Nucleus accumbens (tissue), 56 donors: ENCODE data around the gene NELFA.

Source experiments
- DNase-seq, 56 donors: peaks; one replicate each; lab custom pipeline; 2025; lab: John Stamatoyannopoulos, UW

Gene NELFA

GRCh38 chr4:1984406-1985191 lies 24.2 kb downstream of the NELFA start:
- no peak for DNase-seq

DNA sequence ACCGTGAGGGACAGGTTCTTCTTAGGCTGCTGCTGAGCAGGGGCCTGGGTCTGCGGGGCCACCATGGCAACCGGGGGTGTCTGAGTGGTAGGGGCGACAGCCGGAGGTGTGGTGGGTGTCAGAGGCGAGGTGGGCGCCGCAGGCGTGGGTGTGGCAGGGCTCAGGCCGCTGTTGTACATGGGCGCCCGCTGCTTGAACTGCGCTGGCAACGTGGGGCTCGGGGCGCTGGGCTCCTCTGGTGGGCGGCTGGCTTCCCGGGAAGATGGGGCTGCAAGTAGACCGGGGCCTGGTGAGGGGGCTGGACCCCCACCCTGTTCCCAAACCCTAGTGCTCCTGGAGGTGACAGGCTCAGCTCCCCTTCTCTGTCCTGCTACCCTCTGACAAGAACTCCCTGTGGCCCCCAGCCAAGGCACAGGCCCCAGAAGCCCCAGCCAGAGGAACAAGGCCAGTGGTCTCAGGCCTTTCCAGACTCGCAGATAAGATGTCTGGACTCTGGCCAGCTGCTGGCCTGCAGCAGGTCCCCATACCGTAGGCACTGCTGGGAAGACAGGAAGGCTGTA lies 24.8 kb downstream of the NELFA start:
- no peak for DNase-seq

GRCh38 chr4:1983053-1983845 lies 25.5 kb downstream of the NELFA start:
- DNase-seq, result no peak

DNA sequence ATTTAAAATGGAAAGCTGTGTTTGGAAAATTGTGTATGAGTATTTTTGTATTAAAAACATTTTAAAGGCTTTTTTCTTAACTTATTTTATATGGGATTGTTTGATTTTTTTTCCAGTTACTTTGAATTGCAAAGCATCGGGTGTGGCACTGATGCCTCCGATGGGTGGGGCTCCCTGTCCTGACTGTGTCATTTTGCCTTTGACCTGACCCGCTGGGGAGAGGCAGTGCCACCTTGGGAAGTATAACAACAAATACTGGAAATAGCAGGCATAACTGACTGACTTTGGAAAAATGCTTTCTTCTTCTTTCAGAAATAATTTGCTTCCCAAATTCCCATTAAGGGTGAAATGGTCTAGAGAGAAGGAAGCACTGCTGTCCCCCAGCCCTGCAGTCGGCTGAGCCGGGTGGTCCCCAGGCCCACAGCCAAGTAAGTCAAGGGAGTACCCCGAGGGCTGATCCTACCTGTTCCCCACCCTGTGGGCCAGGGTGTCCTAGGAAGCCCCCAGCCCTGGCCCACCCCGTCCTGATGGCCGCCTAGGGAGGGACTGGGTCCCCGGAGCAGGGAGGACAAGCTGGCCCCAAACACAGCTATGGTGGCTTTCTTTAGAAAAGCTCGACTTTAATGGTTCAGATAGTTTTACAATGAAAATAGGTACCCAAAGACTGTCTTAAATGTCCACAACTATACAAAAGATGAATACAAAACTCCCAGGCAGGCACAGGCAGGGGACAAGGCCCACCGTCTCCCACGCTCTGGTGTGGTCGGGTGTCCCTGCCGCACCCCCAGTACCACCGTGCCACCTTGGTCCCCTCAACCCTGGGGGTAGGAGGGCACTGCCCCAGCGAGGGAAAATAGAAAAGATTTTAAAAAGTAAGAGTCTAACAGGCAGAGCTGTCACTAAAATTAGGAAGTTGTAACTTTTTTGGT lies 26.4 kb downstream of the NELFA start:
- no peak for DNase-seq

DNA sequence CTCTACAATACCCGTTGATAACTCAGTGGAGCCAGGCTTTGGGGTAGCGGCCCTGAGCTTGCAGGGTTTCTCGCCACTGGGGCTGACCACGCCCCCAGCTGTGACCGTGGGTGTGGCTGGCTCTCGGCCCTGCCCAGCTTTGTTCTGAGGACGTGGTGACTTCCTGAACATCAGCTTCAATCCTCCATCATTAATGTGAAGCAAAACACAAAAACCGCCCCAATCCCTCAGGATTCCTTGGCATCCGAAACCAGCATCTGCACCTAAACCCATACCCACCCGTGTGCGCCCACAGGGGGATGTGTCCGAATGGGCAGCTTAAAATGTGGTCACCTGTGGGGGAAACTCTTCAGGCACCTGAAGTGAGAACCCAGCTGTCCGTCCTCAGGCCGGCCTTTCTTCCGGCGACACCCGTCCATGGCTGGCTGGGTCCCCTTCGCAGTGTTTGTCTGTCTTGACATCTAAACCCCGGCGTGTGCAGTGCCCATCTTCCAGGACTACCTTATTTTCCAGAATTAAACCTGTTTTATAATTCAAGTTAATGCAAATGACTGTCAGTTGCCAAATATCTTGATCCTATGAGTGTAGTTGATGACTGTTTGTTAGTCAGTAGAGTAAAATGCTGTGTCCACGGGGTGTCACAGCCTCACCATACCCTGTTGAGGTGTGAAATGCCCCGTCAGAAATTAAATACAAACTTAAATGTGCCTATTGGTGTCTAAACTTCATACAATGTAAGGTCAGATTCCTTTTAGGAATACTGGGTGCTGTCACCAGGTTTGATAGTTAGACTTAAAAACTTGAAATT lies 27.3 kb downstream of the NELFA start:
- no peak for DNase-seq

DNA sequence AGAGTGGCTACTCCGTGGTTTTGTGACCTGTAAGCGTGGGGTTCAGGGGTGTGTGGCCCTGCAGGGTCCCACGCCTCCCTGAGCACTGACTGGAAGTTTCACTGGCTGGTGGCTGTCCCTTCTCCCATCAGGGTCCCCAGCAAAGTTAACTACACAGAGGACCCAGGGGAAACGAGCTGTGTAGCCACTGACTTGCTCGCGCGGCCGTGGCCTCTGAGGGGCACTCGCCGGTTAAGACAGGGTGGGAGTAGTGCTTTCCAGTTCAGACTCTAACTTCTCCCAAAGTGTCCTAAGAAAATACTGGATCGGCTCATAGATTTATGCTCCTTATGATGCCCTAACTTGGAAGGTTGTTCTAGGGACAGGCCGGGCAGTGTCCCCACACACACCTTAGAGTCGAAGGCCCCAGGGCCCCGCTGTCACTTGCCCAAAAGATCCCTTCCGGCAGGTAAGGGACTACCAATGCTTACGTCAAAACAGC lies 28.2 kb downstream of the NELFA start:
- DNase-seq, result no peak

DNA sequence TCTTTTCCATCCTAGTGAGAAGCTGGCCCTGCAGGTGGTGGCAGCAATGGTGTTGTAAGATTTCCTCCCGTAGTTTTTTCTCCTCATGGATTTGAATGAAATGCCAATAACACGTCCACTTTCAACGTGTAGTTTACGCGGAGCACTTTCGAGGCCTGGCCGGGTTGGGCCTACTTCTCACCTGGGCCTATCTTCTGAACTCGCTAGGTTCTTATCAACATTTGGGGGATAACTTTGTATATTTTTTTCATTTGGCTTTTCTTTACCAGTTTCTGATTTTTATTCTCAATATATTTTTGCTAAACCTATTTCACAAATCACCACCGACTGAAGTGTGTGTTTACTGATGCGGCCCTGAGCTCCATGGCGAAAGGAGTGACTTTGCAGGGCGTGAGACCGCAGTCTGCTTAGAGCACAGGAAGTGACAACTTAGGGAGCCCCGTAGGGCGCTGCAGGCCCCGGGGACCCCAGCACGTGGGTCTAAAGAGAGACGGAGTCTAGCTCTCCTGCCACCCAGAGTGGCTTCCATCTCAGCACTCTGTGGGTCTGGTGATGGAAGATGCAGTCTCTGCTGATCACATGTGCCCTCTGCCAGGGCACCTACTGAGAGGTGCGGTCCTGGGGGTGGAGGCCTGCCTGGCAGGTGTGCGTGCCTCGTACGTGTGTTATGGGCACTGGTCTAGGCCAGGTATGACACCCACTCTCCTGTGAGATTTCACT lies 29.1 kb downstream of the NELFA start:
- no peak for DNase-seq

- no peak for DNase-seq
Measured at GRCh38 chr4:1978741-1979476, 29.9 kb downstream of the NELFA start.

DNA sequence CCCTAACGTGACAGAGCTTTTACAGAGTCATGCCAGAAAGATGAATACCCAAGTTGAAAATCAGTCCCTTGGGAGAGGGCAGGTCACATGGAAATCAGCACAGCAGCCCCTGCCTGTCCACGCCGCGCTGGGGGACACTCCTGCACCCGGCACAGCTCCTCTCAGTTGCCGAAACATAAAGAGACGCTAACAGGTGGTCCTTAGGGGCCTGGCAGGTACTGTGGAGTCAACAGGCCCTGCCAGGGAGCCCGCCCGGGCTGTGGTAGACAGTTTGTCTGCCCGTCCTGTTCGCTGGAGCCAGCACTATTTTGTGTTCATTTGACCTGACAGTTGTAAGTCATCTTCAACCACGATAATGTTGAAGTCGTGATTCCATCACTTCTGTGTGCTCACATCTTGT lies 30.5 kb downstream of the NELFA start:
- no peak for DNase-seq

DNA sequence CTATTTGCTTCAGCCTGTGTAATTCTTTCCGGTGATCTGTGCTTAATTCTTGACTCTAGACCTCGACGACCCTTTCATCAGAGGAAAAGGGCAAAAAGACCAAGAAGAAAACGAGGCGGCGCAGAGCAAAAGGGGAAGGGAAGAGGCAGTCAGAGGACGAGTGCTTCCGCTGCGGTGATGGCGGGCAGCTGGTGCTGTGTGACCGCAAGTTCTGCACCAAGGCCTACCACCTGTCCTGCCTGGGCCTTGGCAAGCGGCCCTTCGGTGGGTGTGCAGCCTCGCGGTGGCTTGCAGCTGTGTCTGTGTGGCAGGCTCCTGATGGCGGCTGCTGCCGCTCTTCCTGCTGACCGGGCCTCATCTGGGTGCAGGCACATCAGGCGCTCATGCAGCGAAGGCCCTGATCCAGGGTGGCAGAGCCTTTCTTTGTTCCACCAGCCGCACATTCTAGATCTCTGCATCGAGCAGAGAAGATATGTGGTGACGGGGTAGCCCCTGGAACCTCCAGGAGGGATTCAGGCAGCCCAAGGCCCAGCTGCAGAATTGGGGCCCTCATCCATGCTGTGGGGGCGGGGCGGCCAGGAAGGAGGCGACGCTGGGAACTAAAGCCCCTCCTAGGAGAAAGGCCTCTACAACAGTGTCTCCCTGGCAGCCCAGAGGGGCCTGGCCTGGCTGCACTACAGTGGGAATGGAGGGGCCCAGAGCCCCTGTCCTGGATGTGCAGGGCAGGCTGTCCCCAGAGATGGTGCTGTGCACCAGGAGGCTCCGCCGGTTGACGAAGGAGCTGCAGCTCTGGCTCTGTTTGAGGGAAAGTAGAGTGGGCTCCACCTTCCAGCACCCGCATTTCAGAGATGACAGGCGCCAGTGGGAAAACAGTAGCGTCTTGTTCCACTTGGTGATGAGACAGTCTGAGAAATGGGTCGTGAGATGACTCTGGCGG lies 32.1 kb downstream of the NELFA start:
- no peak for DNase-seq

DNA sequence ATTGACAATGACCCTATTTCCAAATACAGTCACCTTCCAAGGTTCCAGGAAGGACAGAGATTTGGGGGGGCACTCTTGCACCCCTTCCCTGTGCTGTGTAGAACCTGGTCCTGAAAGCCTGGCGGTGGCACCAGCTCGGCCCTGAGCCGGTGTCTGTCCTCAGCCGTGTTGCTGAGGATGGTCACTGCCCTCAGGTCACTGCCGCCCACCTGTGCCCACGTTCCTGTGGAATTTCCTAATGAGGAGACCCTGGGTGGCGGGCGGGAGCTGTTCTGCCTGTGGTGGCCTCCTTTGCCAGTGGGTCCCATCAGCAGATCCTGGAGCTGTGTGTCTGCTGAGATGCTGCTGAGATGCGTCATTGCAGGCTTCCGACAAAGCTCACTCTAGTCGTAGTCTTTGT lies 32.9 kb downstream of the NELFA start:
- no peak for DNase-seq

- DNase-seq, result no peak
Measured at GRCh38 chr4:1975391-1975801, 33.4 kb downstream of the NELFA start.

DNA sequence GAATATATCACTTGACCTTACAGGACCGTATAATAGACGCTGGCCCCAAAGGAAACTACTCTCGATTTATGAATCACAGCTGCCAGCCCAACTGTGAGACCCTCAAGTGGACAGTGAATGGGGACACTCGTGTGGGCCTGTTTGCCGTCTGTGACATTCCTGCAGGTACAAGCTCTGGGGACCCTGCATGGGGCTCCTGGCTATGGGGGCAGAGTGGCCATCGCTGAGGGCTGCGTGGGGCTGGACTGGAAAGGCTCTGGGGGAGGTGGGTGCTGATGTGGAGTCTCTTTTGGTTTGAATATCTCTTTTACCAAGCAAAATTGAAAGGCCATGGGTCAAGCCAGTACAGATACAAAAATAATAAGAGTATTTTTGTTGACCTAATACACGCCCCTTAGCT lies 33.9 kb downstream of the NELFA start:
- DNase-seq, result no peak

- DNase-seq, result no peak
Measured at GRCh38 chr4:1973661-1974060, 35.1 kb downstream of the NELFA start.

DNA sequence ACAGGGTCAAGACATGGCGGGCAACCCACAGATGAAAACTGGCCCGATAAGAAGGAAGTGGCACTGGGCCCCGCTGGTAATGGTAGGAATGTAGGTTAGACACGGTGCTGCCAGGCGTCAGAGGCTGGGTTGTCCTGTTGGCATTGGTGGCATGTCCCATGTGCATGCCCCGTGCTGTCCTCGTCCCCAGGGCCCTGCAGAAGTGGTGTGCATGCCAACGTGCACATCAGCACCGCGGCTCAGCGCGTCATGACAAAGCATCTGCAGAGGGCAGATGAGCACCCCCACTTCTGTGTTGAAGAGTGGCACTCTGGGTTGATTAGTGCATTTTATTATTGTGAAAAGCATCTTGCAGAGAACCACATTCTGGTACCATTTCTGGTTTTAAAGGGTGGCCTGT lies 35.6 kb downstream of the NELFA start:
- DNase-seq, result no peak

- no peak for DNase-seq
Measured at GRCh38 chr4:1972414-1972813, 36.4 kb downstream of the NELFA start.
